ENCODE results near the gene ZNF554. TPM values are rescaled to one million over a fixed set of nuclear protein-coding genes. Genes with fewer than 3 reads are reported as not detected.

Gene ZNF554
- total RNA-seq, 1 experiment from 2014 or later = 3.3 TPM

DNA sequence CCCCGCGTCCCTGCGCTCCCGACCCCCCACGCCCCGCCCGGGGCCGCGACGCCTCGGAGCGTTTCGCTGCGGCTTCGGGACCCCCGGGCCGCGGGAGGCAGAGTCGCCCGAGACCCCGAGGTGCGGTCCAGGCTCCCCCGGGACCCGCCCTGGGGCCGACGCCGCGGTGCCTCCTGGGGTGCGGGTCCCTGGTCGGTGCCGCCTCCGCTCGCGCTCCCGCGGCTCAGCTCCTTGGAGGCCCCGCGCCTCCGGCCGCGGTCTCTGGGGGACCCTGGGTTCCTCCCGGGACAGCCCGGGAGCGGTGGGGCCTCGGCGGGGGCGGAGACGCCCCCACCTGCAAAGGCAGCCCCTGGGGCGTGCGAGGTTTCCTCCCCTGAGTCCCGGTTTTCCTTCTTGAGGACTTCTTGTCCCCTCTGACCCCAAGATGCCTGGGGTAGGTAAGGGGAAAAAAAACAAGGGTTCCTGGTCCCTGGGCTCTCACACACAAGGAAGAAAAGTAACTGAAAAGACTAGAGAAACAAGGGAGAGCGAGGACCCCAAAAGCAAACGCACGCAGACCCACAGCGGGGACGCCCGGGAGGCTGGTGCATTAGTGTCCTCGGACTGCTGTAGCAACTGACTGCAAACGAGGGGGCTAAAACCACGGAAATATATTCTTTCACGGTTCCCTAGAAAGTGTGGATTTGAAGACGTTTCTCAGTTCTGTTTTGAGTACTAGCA lies 22.3 kb downstream of the ZNF554 start:
- POLR2A ChIA-PET (ENCODE audit: unreplicated experiment) = interaction anchor here (0.5 to 1.0 kb wide), 2 partner anchors 109 to 462 kb away, joined by 4 to 5 read pairs; no protein-coding TSS in a partner anchor
- CTCF ChIA-PET = no interaction called here
- no peaks in the 10 kb centered on the region for H3K9me2 ChIP-seq (ENCODE audit: insufficient read depth)
- H3K4me2 ChIP-seq = peak overlapping the region; percentile 81
- TF ChIP-seq EZH2 (IDR thresholded peaks at IDR 0.05; ENCODE audit: low read depth) (no peak), CTCF (conservative IDR thresholded peaks at IDR 0.05) (no peak)
- peak overlapping the region; percentile 70; the same call in 1 of the 2 replicates for H2AFZ ChIP-seq
- no peak for DNase-seq
- no peaks in the 10 kb centered on the region for H3K4me1 ChIP-seq (replicated peaks; ENCODE audit: insufficient read depth)
- H3K4me3 ChIP-seq = peak overlapping the region; percentile 78; the same call in 1 of the 2 replicates
- H3K9me3 ChIP-seq (ENCODE audit: insufficient read depth, low read depth) = no peaks in the 10 kb centered on the region
- H3K79me2 ChIP-seq (ENCODE audit: low read depth) = no peaks in the 10 kb centered on the region
- no peaks in the 10 kb centered on the region for H3K36me3 ChIP-seq (ENCODE audit: low read depth)
- intact Hi-C loops (cut with micrococcal nuclease; ENCODE audit: unreplicated experiment) = loop anchor here (1.0 kb wide), 1 partner anchor 23 kb away; the partner anchor contains the start of gene ZNF554
- no peaks in the 10 kb centered on the region for H3F3A ChIP-seq (ENCODE audit: insufficient read depth, low read depth)
- no TSS peak for BruUV-seq (replicated peaks)
- H4K20me1 ChIP-seq (ENCODE audit: insufficient read depth) = no peaks in the 10 kb centered on the region
- no peaks in the 10 kb centered on the region for H3K27me3 ChIP-seq (ENCODE audit: insufficient read depth, low read depth)
- H3K27ac ChIP-seq = no peak overlapping the region

- BruUV-seq (replicated peaks) = no TSS peak
- no peaks in the 10 kb centered on the region for H3K9me3 ChIP-seq (ENCODE audit: insufficient read depth, low read depth)
Measured at GRCh38 chr19:2845107-2845506, 25.4 kb downstream of the ZNF554 start.

DNA sequence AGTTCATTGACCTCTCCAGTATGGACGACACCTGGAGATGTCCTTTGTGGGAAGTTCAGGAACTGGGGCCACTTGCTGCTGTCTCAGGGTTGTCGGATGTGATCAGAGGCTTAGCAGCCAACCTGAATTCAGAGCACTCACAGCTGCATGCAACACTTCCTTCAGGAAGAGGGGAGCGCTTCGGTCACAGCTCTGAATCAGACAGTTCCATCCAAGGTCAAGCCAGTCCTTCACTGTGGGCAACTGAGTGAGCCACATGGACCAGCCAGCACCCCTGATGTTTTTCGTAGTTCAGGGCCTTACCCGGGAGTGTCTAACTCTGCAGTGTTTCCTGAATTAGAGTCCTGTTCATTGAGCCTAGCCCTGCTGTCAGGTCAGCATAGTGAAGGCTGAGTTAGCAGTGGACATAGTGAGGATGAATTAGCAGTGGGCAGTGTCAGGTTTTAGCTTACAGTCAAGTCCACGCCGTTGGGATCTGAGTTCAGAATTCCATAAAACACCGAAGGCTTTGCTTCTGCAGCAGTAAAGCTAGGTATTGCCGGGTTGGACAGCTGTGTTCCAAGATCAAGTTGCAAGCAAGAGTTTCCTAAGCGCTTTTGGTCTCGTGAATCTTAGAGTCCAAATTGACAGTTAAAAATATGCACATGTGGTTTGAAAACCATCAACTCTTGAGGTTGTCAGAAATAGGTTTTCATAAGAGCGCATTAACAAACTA lies 26.7 kb downstream of the ZNF554 start:
- no peak overlapping the region for H3K4me2 ChIP-seq
- TF ChIP-seq CTCF (conservative IDR thresholded peaks at IDR 0.05) (no peak), EZH2 (IDR thresholded peaks at IDR 0.05; ENCODE audit: low read depth) (no peak)
- no TSS peak for BruUV-seq (replicated peaks)
- no peaks in the 10 kb centered on the region for H3K79me2 ChIP-seq (ENCODE audit: low read depth)
- DNase-seq = no peak
- no peak overlapping the region for H3K27ac ChIP-seq
- H2AFZ ChIP-seq = no peak overlapping the region
- H3K36me3 ChIP-seq (ENCODE audit: low read depth) = peaks cover 2% of the 10 kb centered on the region; the same call in 1 of the 2 replicates
- ChIA-PET POLR2A (ENCODE audit: unreplicated experiment) (no interaction called here), CTCF (no interaction called here)
- no peaks in the 10 kb centered on the region for H3K27me3 ChIP-seq (ENCODE audit: insufficient read depth, low read depth)
- intact Hi-C loops (cut with micrococcal nuclease; ENCODE audit: unreplicated experiment) = no loop called here
- no peak overlapping the region for H3K4me3 ChIP-seq
- no peaks in the 10 kb centered on the region for H3F3A ChIP-seq (ENCODE audit: insufficient read depth, low read depth)
- H4K20me1 ChIP-seq (ENCODE audit: insufficient read depth) = no peaks in the 10 kb centered on the region
- H3K9me3 ChIP-seq (ENCODE audit: insufficient read depth, low read depth) = 0 out of 2 replicates have a peak, but pooled peaks cover under 1% of the 10 kb centered on the region
- no peaks in the 10 kb centered on the region for H3K9me2 ChIP-seq (ENCODE audit: insufficient read depth)
- H3K4me1 ChIP-seq (replicated peaks; ENCODE audit: insufficient read depth) = no peaks in the 10 kb centered on the region

More at GRCh38 chr19:2845107-2845506, 25.4 kb downstream of the ZNF554 start:
- intact Hi-C loops (cut with micrococcal nuclease; ENCODE audit: unreplicated experiment) = no loop called here
- TF ChIP-seq CTCF (conservative IDR thresholded peaks at IDR 0.05) = no peak
- no peak for TF ChIP-seq EZH2 (IDR thresholded peaks at IDR 0.05; ENCODE audit: low read depth)
- Histone ChIP-seq H3K4me1 (replicated peaks; ENCODE audit: insufficient read depth) (no peaks in the 10 kb centered on the region), H3K9me2 (ENCODE audit: insufficient read depth) (no peaks in the 10 kb centered on the region), H3K36me3 (ENCODE audit: low read depth) (no peaks in the 10 kb centered on the region), H3K79me2 (ENCODE audit: low read depth) (no peaks in the 10 kb centered on the region), H3K4me2 (no peak overlapping the region), H3K27ac (no peak overlapping the region), H3K4me3 (no peak overlapping the region), H3K27me3 (ENCODE audit: insufficient read depth, low read depth) (no peaks in the 10 kb centered on the region), H2AFZ (no peak overlapping the region), H4K20me1 (ENCODE audit: insufficient read depth) (no peaks in the 10 kb centered on the region), H3F3A (ENCODE audit: insufficient read depth, low read depth) (no peaks in the 10 kb centered on the region)
- CTCF ChIA-PET = no interaction called here
- POLR2A ChIA-PET (ENCODE audit: unreplicated experiment) = no interaction called here
- DNase-seq = no peak

Measured in PC-9 (cell line).